CD4-positive, alpha-beta memory T cell (primary cell): Measurements from ENCODE around the gene MUC4. TPM values are rescaled to one million over a fixed set of nuclear protein-coding genes. Genes with fewer than 3 reads are reported as not detected.
"Not testable (repeated sequence)": the region's sequence is repeated elsewhere in the genome, so short reads cannot be mapped to it uniquely, and the experiment has no call there.

Experiments used
- CTCF ChIA-PET: fragments of 350-600 bp; sonication (Branson Sonifier 250); formaldehyde crosslinking; loops from one replicate; lab custom pipeline; 2021; ENCODE audit warnings: inconsistent platforms; ENCODE audit not compliant: partially characterized antibody; lab: Charles Lee
- POLR2A ChIA-PET: fragments of 350-600 bp; sonication (Branson Sonifier 250); formaldehyde crosslinking; loops from one replicate; lab custom pipeline; 2021; ENCODE audit not compliant: partially characterized antibody; lab: Charles Lee
- DNase-seq, 5 donors: peaks; one replicate each; pipeline versions ENCODE4 v3.0.0 to v3.0.0-alpha.2; 2020 to 2022; ENCODE audit warnings: mixed read lengths in 1 of 5
- H3K27ac ChIP-seq: one replicate; pipeline ENCODE4 v1.7.0; 2013; ENCODE audit warnings: low read depth, low read length
- H3K27me3 ChIP-seq: 2 replicates; pipeline ENCODE4 v1.7.0; 2013; ENCODE audit warnings: mild to moderate bottlenecking, low read length, moderate library complexity; ENCODE audit not compliant: insufficient read depth
- H3K36me3 ChIP-seq: 2 replicates; pipeline ENCODE4 v1.7.0; 2013; ENCODE audit warnings: mild to moderate bottlenecking, low read length, moderate library complexity; ENCODE audit not compliant: insufficient read depth
- H3K4me1 ChIP-seq: 2 replicates; pipeline ENCODE4 v1.7.0; 2013; ENCODE audit warnings: mild to moderate bottlenecking, low read length, moderate library complexity; ENCODE audit not compliant: insufficient read depth
- H3K4me3 ChIP-seq, 2 donors: one replicate each; pipeline ENCODE4 v1.7.0; 2013; ENCODE audit warnings: low read length in 2 of 2, mild to moderate bottlenecking in 1 of 2
- H3K9me3 ChIP-seq, 2 donors: one replicate each; pipeline ENCODE4 v1.7.0; 2013; ENCODE audit warnings: low read length in 2 of 2, control low read depth in 1 of 2; ENCODE audit not compliant: control insufficient read depth in 1 of 2
- H3K27ac Mint-ChIP-seq, 7 donors: one replicate each; pipeline ENCODE4 v1.8.0; 2020 to 2021; ENCODE audit warnings: mixed read lengths in 7 of 7, mild to moderate bottlenecking in 6 of 7, inconsistent platforms in 3 of 7, moderate library complexity in 3 of 7
- H3K27me3 Mint-ChIP-seq, 2 donors: one replicate each; pipeline ENCODE4 v1.8.0; 2020 to 2021; ENCODE audit warnings: mixed read lengths in 2 of 2
- H3K36me3 Mint-ChIP-seq, 2 donors: one replicate each; pipeline ENCODE4 v1.8.0; 2020 to 2021; ENCODE audit warnings: mixed read lengths in 2 of 2, inconsistent platforms in 1 of 2, mild to moderate bottlenecking in 1 of 2
- H3K4me1 Mint-ChIP-seq, 4 donors: one replicate each; pipeline ENCODE4 v1.8.0; 2020 to 2021; ENCODE audit warnings: mixed read lengths in 4 of 4, mild to moderate bottlenecking in 1 of 4
- H3K4me3 Mint-ChIP-seq, 8 donors: one replicate each; pipeline ENCODE4 v1.8.0; 2020 to 2021; ENCODE audit warnings: mixed read lengths in 8 of 8, mild to moderate bottlenecking in 7 of 8, moderate library complexity in 6 of 8, inconsistent platforms in 3 of 8
- H3K9me3 Mint-ChIP-seq, 8 donors: one replicate each; pipeline ENCODE4 v1.8.0; 2020 to 2021; ENCODE audit warnings: mixed read lengths in 8 of 8, mild to moderate bottlenecking in 5 of 8, inconsistent platforms in 3 of 8, moderate library complexity in 1 of 8
- intact Hi-C: fragments of 100-400 bp; cut with micrococcal nuclease; formaldehyde crosslinking; loops from one replicate; pipeline ENCODE4 v1.15.1; 2023
- polyA plus RNA-seq, 2 donors: library from polyadenylated mRNA; unstranded; fragments of 300-500 nt; fragmentation: Illumina TruSeq; gene quantifications; one replicate each; pipeline ENCODE4 v1.2.3, GENCODE V29; 2021
- total RNA-seq, 2 experiments: library from RNA; stranded (reverse); gene quantifications; one replicate each; pipeline ENCODE4 v1.2.3, GENCODE V29; 2021

The MUC4 gene
- total and polyA plus RNA-seq, 4 experiments from 2014 or later = not detected

DNA sequence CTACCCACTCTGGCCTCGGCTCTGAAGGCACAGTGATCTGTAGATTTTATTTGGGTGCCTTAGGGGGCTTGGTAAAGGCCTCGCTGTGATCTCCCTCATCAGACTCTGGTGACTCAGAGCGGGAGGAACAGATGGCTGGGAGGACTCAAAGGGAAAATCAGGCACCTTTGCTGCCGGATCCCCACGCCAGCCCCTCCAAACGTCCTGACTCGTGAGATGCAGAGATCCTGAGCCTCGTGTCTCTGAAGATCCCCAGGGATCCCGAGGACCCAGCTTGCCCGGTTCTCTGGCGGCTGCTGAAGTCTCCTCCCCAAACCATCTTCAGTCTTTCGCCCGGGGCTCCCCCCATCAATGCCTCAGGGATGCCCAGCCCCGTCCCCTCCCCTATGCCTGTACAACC lies 58.1 kb downstream of the MUC4 start:
- intact Hi-C loops = no loop called here
- no peak overlapping the region for H3K4me3 Mint-ChIP-seq
- DNase-seq = no peak
- no peaks in the 10 kb centered on the region for H3K36me3 Mint-ChIP-seq
- ChIA-PET POLR2A (no interaction called here), CTCF (no interaction called here)
- no peak overlapping the region for H3K27ac Mint-ChIP-seq
- H3K4me1 ChIP-seq = no peaks in the 10 kb centered on the region
- H3K9me3 ChIP-seq = no peaks in the 10 kb centered on the region
- H3K4me3 ChIP-seq = no peak overlapping the region
- no peaks in the 10 kb centered on the region for H3K36me3 ChIP-seq
- peaks cover 0 to 2% (median 0%) of the 10 kb centered on the region in 8 donors for H3K9me3 Mint-ChIP-seq
- peaks cover 11 to 12% of the 10 kb centered on the region in 2 donors for H3K27me3 Mint-ChIP-seq
- no peak overlapping the region for H3K27ac ChIP-seq
- peaks cover 3% of the 10 kb centered on the region for H3K27me3 ChIP-seq
- peaks cover 5 to 12% (median 7%) of the 10 kb centered on the region in 4 donors for H3K4me1 Mint-ChIP-seq

DNA sequence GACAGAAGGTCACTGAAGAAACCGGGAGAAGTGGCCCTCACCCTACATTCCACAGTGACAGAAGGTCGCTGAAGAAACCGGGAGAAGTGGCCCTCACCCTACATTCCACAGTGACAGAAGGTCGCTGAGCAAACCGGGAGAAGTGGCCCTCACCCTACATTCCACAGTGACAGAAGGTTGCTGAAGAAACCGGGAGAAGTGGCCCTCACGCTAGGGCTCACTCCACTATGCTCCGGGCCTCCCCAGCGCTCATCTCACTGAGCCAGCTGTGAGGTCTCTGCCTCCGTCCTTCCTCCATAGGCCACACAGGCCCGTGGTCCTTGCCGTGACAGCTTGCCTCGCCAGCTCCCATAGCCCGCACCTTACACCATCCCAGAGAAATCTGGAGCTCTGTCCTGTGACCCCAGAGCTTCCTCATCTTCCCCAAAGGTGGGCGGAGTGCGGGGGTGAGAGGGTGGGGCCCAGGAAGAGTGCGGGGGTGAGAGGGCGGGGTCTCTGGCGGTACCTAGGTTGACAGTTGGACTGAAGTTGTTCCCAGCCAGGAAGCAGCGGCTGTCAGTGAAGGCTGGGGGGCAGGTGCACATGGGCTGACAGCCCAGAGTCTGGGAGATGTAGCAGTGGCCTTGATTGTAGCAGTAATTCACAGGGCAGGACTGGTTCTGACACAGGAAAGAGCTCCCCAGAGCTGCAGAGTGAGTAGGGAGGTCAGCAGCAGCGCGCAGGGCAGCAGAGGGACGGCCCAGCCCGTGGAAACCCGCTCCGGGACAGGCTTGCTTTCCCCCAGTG lies 59.0 kb downstream of the MUC4 start:
- H3K4me3 ChIP-seq = no peak overlapping the region
- H3K36me3 ChIP-seq = no peaks in the 10 kb centered on the region
- peaks cover 7% of the 10 kb centered on the region in 2 donors for H3K27me3 Mint-ChIP-seq
- H3K4me1 Mint-ChIP-seq = peaks cover 5 to 12% (median 8%) of the 10 kb centered on the region in 4 donors
- no peak for DNase-seq
- H3K9me3 ChIP-seq = no peaks in the 10 kb centered on the region
- POLR2A ChIA-PET = no interaction called here
- H3K27ac Mint-ChIP-seq = no peak overlapping the region
- no peaks in the 10 kb centered on the region for H3K4me1 ChIP-seq
- H3K4me3 Mint-ChIP-seq = no peak overlapping the region
- no peak overlapping the region for H3K27ac ChIP-seq
- H3K9me3 Mint-ChIP-seq = peaks cover 0 to 2% (median 0%) of the 10 kb centered on the region in 8 donors
- H3K27me3 ChIP-seq = peaks cover 3% of the 10 kb centered on the region
- CTCF ChIA-PET = no interaction called here
- intact Hi-C loops = no loop called here
- H3K36me3 Mint-ChIP-seq = no peaks in the 10 kb centered on the region

DNA sequence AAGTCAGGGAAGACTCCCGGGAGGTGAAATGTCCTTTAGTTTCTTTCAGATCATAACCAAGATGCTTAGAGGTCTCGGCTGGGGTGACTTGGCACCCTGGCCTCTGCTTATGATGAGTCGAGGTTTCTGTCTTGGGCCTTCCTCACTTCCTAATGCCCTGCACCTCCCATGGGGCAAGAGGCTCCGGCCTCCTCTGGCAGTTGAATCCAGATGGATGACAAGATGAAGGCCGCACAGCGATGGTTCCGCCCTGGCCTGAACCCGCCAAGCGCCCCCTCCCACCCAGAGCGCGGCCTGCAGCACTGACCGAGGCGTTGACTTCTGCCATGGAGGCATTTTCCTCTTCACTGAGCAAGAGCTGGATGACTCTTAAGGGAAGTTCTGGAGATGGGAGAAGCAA lies 59.7 kb downstream of the MUC4 start:
- Histone ChIP-seq H3K4me1 (no peaks in the 10 kb centered on the region), H3K27ac (no peak overlapping the region), H3K36me3 (no peaks in the 10 kb centered on the region), H3K4me3 (no peak overlapping the region), H3K9me3 (no peaks in the 10 kb centered on the region), H3K27me3 (peaks cover 2% of the 10 kb centered on the region)
- no peaks in the 10 kb centered on the region for H3K36me3 Mint-ChIP-seq
- H3K4me3 Mint-ChIP-seq = no peak overlapping the region
- ChIA-PET CTCF (no interaction called here), POLR2A (no interaction called here)
- H3K27me3 Mint-ChIP-seq = peaks cover 5 to 6% of the 10 kb centered on the region in 2 donors
- peaks cover 5 to 11% (median 10%) of the 10 kb centered on the region in 4 donors for H3K4me1 Mint-ChIP-seq
- intact Hi-C loops = no loop called here
- no peak for DNase-seq
- no peak overlapping the region for H3K27ac Mint-ChIP-seq
- peaks cover 0 to 2% (median 0%) of the 10 kb centered on the region in 8 donors for H3K9me3 Mint-ChIP-seq

DNA sequence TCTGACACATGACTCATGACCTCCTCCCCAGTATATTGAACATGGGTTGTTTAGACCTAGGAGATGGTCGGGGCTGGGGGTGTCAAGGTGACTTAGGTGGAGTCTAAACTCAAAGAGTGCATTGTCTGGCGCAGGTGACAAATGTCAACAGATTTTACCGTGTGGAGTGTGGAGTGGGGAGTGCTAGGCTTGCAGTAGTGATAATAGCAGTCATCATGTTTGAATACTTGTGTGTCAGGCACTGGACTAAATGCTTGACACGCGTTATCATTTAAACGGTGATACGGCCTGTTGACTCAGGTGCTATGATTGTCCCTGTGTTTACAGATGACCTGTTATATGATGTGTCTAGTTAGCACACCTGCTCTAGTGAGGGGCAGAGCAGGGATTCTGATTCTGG lies 60.2 kb downstream of the MUC4 start:
- Mint-ChIP-seq H3K4me3 (no peak overlapping the region), H3K4me1 (peaks cover 5 to 12% (median 7%) of the 10 kb centered on the region in 4 donors), H3K9me3 (peaks cover 0 to 2% (median 0%) of the 10 kb centered on the region in 8 donors), H3K36me3 (no peaks in the 10 kb centered on the region), H3K27me3 (peaks cover 2 to 3% of the 10 kb centered on the region in 2 donors), H3K27ac (no peak overlapping the region)
- no peak overlapping the region for H3K27ac ChIP-seq
- no peak overlapping the region for H3K4me3 ChIP-seq
- H3K9me3 ChIP-seq = no peaks in the 10 kb centered on the region
- H3K36me3 ChIP-seq = no peaks in the 10 kb centered on the region
- POLR2A ChIA-PET = no interaction called here
- intact Hi-C loops = no loop called here
- no peak for DNase-seq
- no peaks in the 10 kb centered on the region for H3K4me1 ChIP-seq
- CTCF ChIA-PET = no interaction called here
- H3K27me3 ChIP-seq = no peaks in the 10 kb centered on the region

DNA sequence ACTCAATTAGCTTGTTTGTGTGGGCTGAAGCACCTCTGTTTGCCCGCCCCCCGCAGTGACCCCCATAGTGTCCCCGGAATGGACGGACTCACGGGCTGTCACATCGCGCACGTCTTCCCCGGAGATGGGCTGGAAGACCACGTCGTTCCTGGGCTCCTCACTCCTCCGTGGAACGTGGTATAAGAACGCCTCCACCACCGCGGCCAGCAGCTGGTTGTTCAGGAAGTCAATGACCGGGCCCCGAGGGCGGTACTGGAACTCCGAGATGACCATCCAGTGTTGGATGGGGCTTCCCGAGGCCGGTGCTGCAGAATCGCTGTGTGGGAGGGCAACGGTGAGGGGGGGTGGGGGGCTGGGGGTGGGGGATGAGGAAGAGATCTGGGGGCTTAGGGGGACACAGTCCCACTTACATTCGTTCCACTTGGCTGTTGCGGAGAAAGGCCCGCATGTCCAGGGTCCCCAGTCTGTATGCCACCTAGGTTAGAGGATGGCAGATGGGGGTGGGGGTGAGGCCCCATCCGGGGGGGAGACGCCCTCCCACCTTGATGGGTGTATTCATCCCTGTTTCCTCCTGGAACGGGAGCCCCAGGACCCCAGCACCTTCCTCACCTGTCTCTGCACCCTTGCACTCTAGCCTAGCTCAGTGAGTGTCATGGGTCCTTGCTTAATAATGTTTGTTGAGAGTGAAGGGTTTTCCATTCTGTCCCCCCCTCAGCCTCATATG lies 60.8 kb downstream of the MUC4 start:
- no peak overlapping the region for H3K27ac ChIP-seq
- Mint-ChIP-seq H3K4me1 (peaks cover 5 to 12% (median 7%) of the 10 kb centered on the region in 4 donors), H3K9me3 (peaks cover 0 to 2% (median 0%) of the 10 kb centered on the region in 8 donors), H3K27ac (no peak overlapping the region), H3K4me3 (no peak overlapping the region), H3K27me3 (peaks cover 2 to 4% of the 10 kb centered on the region in 2 donors), H3K36me3 (no peaks in the 10 kb centered on the region)
- no peak for DNase-seq
- no peak overlapping the region for H3K4me3 ChIP-seq
- intact Hi-C loops = no loop called here
- CTCF ChIA-PET = no interaction called here
- H3K36me3 ChIP-seq = no peaks in the 10 kb centered on the region
- POLR2A ChIA-PET = no interaction called here
- H3K4me1 ChIP-seq = no peaks in the 10 kb centered on the region
- no peaks in the 10 kb centered on the region for H3K27me3 ChIP-seq
- H3K9me3 ChIP-seq = no peaks in the 10 kb centered on the region

DNA sequence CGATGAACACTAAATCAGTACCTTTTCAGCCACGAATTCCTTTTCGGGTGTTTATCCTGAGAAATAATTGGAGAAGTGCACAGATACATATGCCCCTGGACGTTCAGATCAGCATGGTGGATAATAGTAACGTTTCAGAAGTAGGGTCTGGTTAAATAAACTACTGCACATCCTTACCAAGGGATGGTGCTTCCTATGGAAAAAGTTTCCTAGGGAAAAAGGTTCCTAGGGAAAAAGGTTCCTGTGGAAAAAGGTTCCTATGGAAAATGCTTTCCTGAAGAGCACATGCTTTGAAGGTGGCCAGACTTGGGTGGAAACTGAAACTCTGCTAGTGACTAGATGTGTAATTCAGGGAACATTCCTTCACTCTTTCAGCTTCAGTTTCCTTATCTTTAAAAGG lies 62.6 kb downstream of the MUC4 start:
- H3K27ac Mint-ChIP-seq, H3K27ac ChIP-seq, H3K36me3 ChIP-seq, H3K27me3 ChIP-seq, H3K4me3 ChIP-seq, H3K9me3 Mint-ChIP-seq, H3K4me1 ChIP-seq, DNase-seq, H3K4me3 Mint-ChIP-seq, H3K9me3 ChIP-seq, H3K36me3 Mint-ChIP-seq, H3K27me3 Mint-ChIP-seq, CTCF ChIA-PET: not testable (repeated sequence)
- H3K4me1 Mint-ChIP-seq = peaks cover 0 to 12% (median 5%) of the 10 kb centered on the region in 4 donors
- intact Hi-C loops = loop anchor here (5.0 kb wide), 1 partner anchor 197 kb away; no protein-coding TSS in a partner anchor
- POLR2A ChIA-PET = interaction anchor here (1.6 kb wide), 1 partner anchor 15 kb away, joined by 3 read pairs; no protein-coding TSS in a partner anchor

DNA sequence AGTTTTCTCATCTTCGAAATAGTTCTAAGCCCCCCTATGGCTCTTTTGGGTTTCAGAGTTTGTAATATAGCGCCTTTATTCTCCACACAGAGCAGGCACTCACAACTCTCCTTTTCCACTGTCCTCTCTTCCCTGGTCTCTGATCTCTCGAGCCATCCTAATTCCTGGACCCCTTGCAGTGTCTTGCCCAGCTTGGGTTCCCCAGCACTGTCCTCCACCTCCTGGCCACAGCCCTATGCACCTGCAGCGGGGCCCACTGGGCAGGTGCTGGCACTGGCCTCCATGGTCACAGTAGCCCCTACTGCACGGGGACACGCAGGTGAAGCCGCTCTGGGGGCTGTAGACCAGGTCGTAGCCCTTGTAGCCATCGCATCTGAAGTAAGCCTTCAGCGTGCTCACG lies 63.1 kb downstream of the MUC4 start:
- Histone ChIP-seq H3K4me1 (no peaks in the 10 kb centered on the region), H3K4me3 (no peak overlapping the region), H3K9me3 (no peaks in the 10 kb centered on the region), H3K27ac (no peak overlapping the region), H3K36me3 (no peaks in the 10 kb centered on the region), H3K27me3 (no peaks in the 10 kb centered on the region)
- Mint-ChIP-seq H3K27me3 (peaks cover 0 to 3% of the 10 kb centered on the region in 2 donors), H3K4me1 (peaks cover 0 to 12% (median 5%) of the 10 kb centered on the region in 4 donors), H3K4me3 (peak overlapping the region in 2 of 8 donors; percentile 24 to 43), H3K9me3 (peaks cover 0 to 2% (median 0%) of the 10 kb centered on the region in 8 donors), H3K27ac (peak overlapping the region in 1 of 7 donors; percentile 10), H3K36me3 (no peaks in the 10 kb centered on the region)
- ChIA-PET CTCF (no interaction called here), POLR2A (interaction anchor here (1.6 kb wide), 1 partner anchor 16 kb away, joined by 3 read pairs; no protein-coding TSS in a partner anchor)
- intact Hi-C loops = loop anchor here (5.0 kb wide), 1 partner anchor 196 kb away; no protein-coding TSS in a partner anchor
- no peak for DNase-seq
